ENCODE results near the gene HOXB9. TPM values are rescaled to one million over a fixed set of nuclear protein-coding genes. Genes with fewer than 3 reads are reported as not detected.

HOXB9 gene
- total RNA-seq, 1 experiment from 2014 or later: 0.24 TPM

GRCh38 chr17:48589060-48589830, 36.9 kb downstream of the HOXB9 start (continued):
- TF ChIP-seq ZNF512 (CRISPR knock-in tag; IDR thresholded peaks at IDR 0.05; ENCODE audit: borderline replicate concordance) (no peak), CTCF (IDR thresholded peaks at IDR 0.05) (no peak), USF1 (CRISPR knock-in tag; IDR thresholded peaks at IDR 0.05) (no peak)

- POLR2A ChIA-PET: no interaction called here
- H3K36me3 Mint-ChIP-seq: no peaks in the 10 kb centered on the region
- TF ChIP-seq MAX (CRISPR knock-in tag; IDR thresholded peaks at IDR 0.05) (no peak), CREM (CRISPR knock-in tag; IDR thresholded peaks at IDR 0.05) (no peak), ERG (CRISPR knock-in tag; IDR thresholded peaks at IDR 0.05) (no peak), HMGXB4 (CRISPR knock-in tag; IDR thresholded peaks at IDR 0.05) (no peak)
- no peak overlapping the region for H3K4me3 Mint-ChIP-seq
- CTCF ChIA-PET: interaction anchor here (0.5 to 3.6 kb wide), 9 partner anchors 22 to 373 kb away, joined by 3 to 21 read pairs (median 4); no protein-coding TSS in a partner anchor
- H3K27ac Mint-ChIP-seq: no peak overlapping the region
- peaks cover 45% of the 10 kb centered on the region for H3K4me1 Mint-ChIP-seq
- no peaks in the 10 kb centered on the region for H3K9me3 Mint-ChIP-seq
- DNase-seq (ENCODE audit: low spot score) (no peak), ATAC-seq (no peak)
- peaks cover 100% of the 10 kb centered on the region; the same call in 1 of the 2 replicates for H3K27me3 Mint-ChIP-seq (ENCODE audit: low read depth)
These were observed 37.6 kb downstream of the HOXB9 start for GRCh38 chr17:48588528-48588927.

GRCh38 chr17:48588074-48588415, 38.1 kb downstream of the HOXB9 start:
- POLR2A ChIA-PET: no interaction called here
- no peak overlapping the region for H3K4me3 Mint-ChIP-seq
- TF ChIP-seq ZNF121 (CRISPR knock-in tag; IDR thresholded peaks at IDR 0.05): no peak
- TF ChIP-seq JUN (CRISPR knock-in tag; IDR thresholded peaks at IDR 0.05): no peak
- no peak for TF ChIP-seq IRF2 (CRISPR knock-in tag; IDR thresholded peaks at IDR 0.05; ENCODE audit: borderline replicate concordance, low read depth)
- no peak for TF ChIP-seq ATF1 (CRISPR knock-in tag; IDR thresholded peaks at IDR 0.05)
- TF ChIP-seq AFF4 (CRISPR knock-in tag; IDR thresholded peaks at IDR 0.05; ENCODE audit: borderline replicate concordance): no peak
- TF ChIP-seq RELA (CRISPR knock-in tag; IDR thresholded peaks at IDR 0.05; ENCODE audit: borderline replicate concordance): no peak
- no peak for TF ChIP-seq TP53 (CRISPR knock-in tag; IDR thresholded peaks at IDR 0.05)
- TF ChIP-seq ZSCAN18 (CRISPR knock-in tag; IDR thresholded peaks at IDR 0.05): no peak
- TF ChIP-seq RORB (CRISPR knock-in tag; IDR thresholded peaks at IDR 0.05): no peak
- no peak for TF ChIP-seq CBFB (CRISPR knock-in tag; IDR thresholded peaks at IDR 0.05; ENCODE audit: low read depth)

More at GRCh38 chr17:48588074-48588415, 38.1 kb downstream of the HOXB9 start:
- CTCF ChIA-PET: interaction anchor here (0.5 to 3.6 kb wide), 9 partner anchors 13 to 372 kb away, joined by 3 to 21 read pairs (median 4); no protein-coding TSS in a partner anchor
- Mint-ChIP-seq H3K9me3 (no peaks in the 10 kb centered on the region), H3K27me3 (ENCODE audit: low read depth) (peaks cover 100% of the 10 kb centered on the region; the same call in 1 of the 2 replicates), H3K27ac (no peak overlapping the region), H3K36me3 (no peaks in the 10 kb centered on the region), H3K4me1 (peaks cover 40% of the 10 kb centered on the region)
- ATAC-seq: no peak
- no peak for DNase-seq (ENCODE audit: low spot score)

Data from WTC11 (cell line).